Erythroblast (primary cell): ENCODE data around the gene NEAT1.

Experiments
- GATA1 ChIP-seq: IDR thresholded peaks from 2 replicates; pipeline ENCODE4 v1.6.1; 2011; ENCODE audit warnings: low read depth, mild to moderate bottlenecking, control low read depth, low read length, moderate library complexity
- POLR2A ChIP-seq: IDR thresholded peaks from 2 replicates; pipeline ENCODE4 v1.6.1; 2011; ENCODE audit warnings: mild to moderate bottlenecking, low read length

- TF ChIP-seq POLR2A (no peak), GATA1 (no peak)
Observed at GRCh38 chr11:65379698-65380459, 42.7 kb upstream of the NEAT1 start.
